Keratinocyte (primary cell): ENCODE data around the gene ACP6. TPM values are rescaled to one million over a fixed set of nuclear protein-coding genes. Genes with fewer than 3 reads are reported as not detected.
"Not testable (repeated sequence)": the region's sequence is repeated elsewhere in the genome, so short reads cannot be mapped to it uniquely, and the experiment has no call there.

Experiments used
- DNase-seq: peaks from one replicate; pipeline ENCODE4 v3.0.0-alpha.2; 2011; ENCODE audit warnings: low read depth, missing footprints, low spot score
- FAIRE-seq: peaks from 2 replicates; lab custom pipeline; 2011; peaks lifted over from hg19 to GRCh38; lab: Jason Lieb, UNC
- H2AFZ ChIP-seq: 2 replicates; pipeline ENCODE4 v1.6.0; 2012; ENCODE audit warnings: low read length, control low read depth, inconsistent platforms; ENCODE audit not compliant: control insufficient read depth
- H3K27ac ChIP-seq: 2 replicates; pipeline ENCODE4 v1.5.1; 2011; ENCODE audit warnings: low read length; ENCODE audit not compliant: control insufficient read depth, insufficient read depth
- H3K27me3 ChIP-seq: 3 replicates; pipeline ENCODE4 v1.6.0; 2011; ENCODE audit warnings: low read length; ENCODE audit not compliant: control insufficient read depth, insufficient read depth; ENCODE audit errors: extremely low read depth
- H3K36me3 ChIP-seq, 2 experiments: 2 replicates in 1 of 2; 3 replicates in 1 of 2; pipeline ENCODE4 v1.5.1; 2011; ENCODE audit warnings: low read length in 2 of 2, mild to moderate bottlenecking in 1 of 2; ENCODE audit not compliant: control insufficient read depth in 2 of 2, insufficient read depth in 2 of 2; ENCODE audit errors: extremely low read depth in 1 of 2
- H3K4me1 ChIP-seq: 3 replicates; pipeline ENCODE4 v1.5.1; 2011; ENCODE audit warnings: low read length; ENCODE audit not compliant: control insufficient read depth, insufficient read depth; ENCODE audit errors: extremely low read depth
- H3K4me2 ChIP-seq: 3 replicates; pipeline ENCODE4 v1.6.0; 2011; ENCODE audit warnings: low read depth, low read length; ENCODE audit not compliant: control insufficient read depth, insufficient read depth; ENCODE audit errors: extremely low read depth
- H3K4me3 ChIP-seq, 3 experiments: fragments of 200-600 bp in 1 of 3; sonication (generic) in 1 of 3; 2 replicates in 2 of 3; 3 replicates in 1 of 3; pipeline ENCODE4 v1.5.1; 2011 to 2016; ENCODE audit warnings: low read length in 3 of 3, mild to moderate bottlenecking in 3 of 3, control low read depth in 2 of 3, inconsistent platforms in 1 of 3, low read depth in 1 of 3, mixed read lengths in 1 of 3, mixed run types in 1 of 3, moderate library complexity in 1 of 3; ENCODE audit not compliant: control insufficient read depth in 2 of 3, insufficient read depth in 2 of 3; ENCODE audit errors: extremely low read depth in 1 of 3
- H3K79me2 ChIP-seq: 2 replicates; pipeline ENCODE4 v1.6.0; 2012; ENCODE audit warnings: low read length; ENCODE audit not compliant: control insufficient read depth, insufficient read depth
- H3K9ac ChIP-seq: 3 replicates; pipeline ENCODE4 v1.6.0; 2011; ENCODE audit warnings: low read length; ENCODE audit not compliant: control insufficient read depth, insufficient read depth; ENCODE audit errors: extremely low read depth
- H3K9me1 ChIP-seq: 3 replicates; pipeline ENCODE4 v1.6.0; 2011; ENCODE audit warnings: low read length; ENCODE audit not compliant: control insufficient read depth, insufficient read depth; ENCODE audit errors: extremely low read depth
- H3K9me3 ChIP-seq: 2 replicates; pipeline ENCODE4 v1.5.1; 2012; ENCODE audit warnings: low read depth, low read length; ENCODE audit not compliant: control insufficient read depth
- H4K20me1 ChIP-seq: 3 replicates; pipeline ENCODE4 v1.6.0; 2011; ENCODE audit warnings: low read length; ENCODE audit not compliant: control insufficient read depth, insufficient read depth; ENCODE audit errors: extremely low read depth
- CTCF ChIP-seq, 3 experiments: IDR thresholded peaks in 1 of 3; conservative IDR thresholded peaks in 1 of 3; optimal IDR thresholded peaks in 1 of 3; 2 replicates in 2 of 3; 3 replicates in 1 of 3; pipeline versions ENCODE3 to v1.5.1; 2011; ENCODE audit warnings: low read length in 3 of 3, mild to moderate bottlenecking in 3 of 3, moderate library complexity in 2 of 3, control low read depth in 1 of 3, inconsistent platforms in 1 of 3; ENCODE audit not compliant: insufficient read depth in 2 of 3; ENCODE audit errors: extremely low read depth in 1 of 3
- EZH2 ChIP-seq: IDR thresholded peaks from one replicate; pipeline ENCODE4 v1.6.1; 2012; ENCODE audit warnings: inconsistent platforms, mild to moderate bottlenecking, low read length, moderate library complexity
- dilution Hi-C: fragments of 300-500 bp; cut with MboI; formaldehyde crosslinking; loops from one replicate; pipeline ENCODE4 v1.7.0; 2020; ENCODE audit warnings: low sequenced_read_pairs; ENCODE audit not compliant: extremely low pct_ligation_motif_present
- polyA plus RNA-seq, 5 experiments: library from polyadenylated mRNA; depleted of rRNA in 3 of 5; stranded (reverse) in 3 of 5; stranded (forward) in 1 of 5; unstranded in 1 of 5; fragments of >200 nt; gene quantifications; 1 replicate in 1 of 5; 2 replicates in 3 of 5; 3 replicates in 1 of 5; pipeline versions ENCODE4 v1.2.1 to v1.2.3, GENCODE V29; 2011 to 2012; ENCODE audit warnings: missing spikeins in 2 of 5, low read depth in 1 of 5, low replicate concordance in 1 of 5

ACP6 gene
- polyA plus RNA-seq, 1 donor (not counting 4 experiments of a cell fraction or from before 2014, with no cell fraction given) = 7.4 TPM

- Histone ChIP-seq H3K79me2 (no peaks in the 10 kb centered on the region), H4K20me1 (no peaks in the 10 kb centered on the region), H3K9me3 (no peaks in the 10 kb centered on the region), H3K4me1 (no peaks in the 10 kb centered on the region), H3K27ac (no peak overlapping the region), H3K9ac (no peak overlapping the region), H2AFZ (no peak overlapping the region), H3K27me3 (no peaks in the 10 kb centered on the region), H3K36me3 (peaks cover 12 to 13% of the 10 kb centered on the region in 2 experiments), H3K4me3 (no peak overlapping the region), H3K4me2 (no peak overlapping the region), H3K9me1 (no peaks in the 10 kb centered on the region)
- dilution Hi-C loops = no loop called here
- FAIRE-seq (no peak), DNase-seq (no peak)
- TF ChIP-seq CTCF (optimal IDR thresholded peaks at IDR 0.05 in 1 of 3, IDR thresholded peaks at IDR 0.05 in 1 of 3, conservative IDR thresholded peaks at IDR 0.05 in 1 of 3; ENCODE audit: extremely low read depth in 1 of 3, insufficient read depth in 2 of 3, low read length in 3 of 3) (no peak), EZH2 (no peak)
Observed at GRCh38 chr1:147618771-147619170, 51.6 kb downstream of the ACP6 start.

GRCh38 chr1:147618077-147618569 is 52.2 kb downstream of the ACP6 start:
- no peaks in the 10 kb centered on the region for H3K79me2 ChIP-seq
- TF ChIP-seq CTCF (optimal IDR thresholded peaks at IDR 0.05 in 1 of 3, IDR thresholded peaks at IDR 0.05 in 1 of 3, conservative IDR thresholded peaks at IDR 0.05 in 1 of 3; ENCODE audit: extremely low read depth in 1 of 3, insufficient read depth in 2 of 3, low read length in 3 of 3) (no peak), EZH2 (no peak)
- H3K9me1 ChIP-seq = no peaks in the 10 kb centered on the region
- no peaks in the 10 kb centered on the region for H4K20me1 ChIP-seq
- dilution Hi-C loops = no loop called here
- H3K27me3 ChIP-seq = no peaks in the 10 kb centered on the region
- no peaks in the 10 kb centered on the region for H3K9me3 ChIP-seq
- no peak overlapping the region for H3K27ac ChIP-seq
- FAIRE-seq (no peak), DNase-seq (no peak)
- H3K9ac ChIP-seq = no peak overlapping the region
- H3K4me3 ChIP-seq = no peak overlapping the region
- H3K4me2 ChIP-seq = no peak overlapping the region
- no peak overlapping the region for H2AFZ ChIP-seq
- H3K36me3 ChIP-seq = peaks cover 12 to 13% of the 10 kb centered on the region in 2 experiments
- H3K4me1 ChIP-seq = no peaks in the 10 kb centered on the region

GRCh38 chr1:147614966-147615365 is 55.4 kb downstream of the ACP6 start:
- peaks cover 12 to 14% of the 10 kb centered on the region in 2 experiments for H3K36me3 ChIP-seq

More at GRCh38 chr1:147614966-147615365, 55.4 kb downstream of the ACP6 start:
- H3K9ac ChIP-seq, H2AFZ ChIP-seq, H3K9me3 ChIP-seq, H3K4me1 ChIP-seq, dilution Hi-C loops, H3K9me1 ChIP-seq, H3K27me3 ChIP-seq, H4K20me1 ChIP-seq, H3K4me2 ChIP-seq, H3K27ac ChIP-seq, FAIRE-seq, H3K4me3 ChIP-seq, H3K79me2 ChIP-seq, DNase-seq: not testable (repeated sequence)
